ENCODE measurements around the gene RYR1.

GRCh38 chr19:38443458-38443999 is 10.0 kb downstream of the RYR1 start:
- TF ChIP-seq CTCF (IDR thresholded peaks at IDR 0.05) (no peak), POLR2A (IDR thresholded peaks at IDR 0.05) (no peak), EP300 (IDR thresholded peaks at IDR 0.05) (no peak), POLR2AphosphoS5 (IDR thresholded peaks at IDR 0.05) (no peak)

Measured in gastroesophageal sphincter (tissue), 3 donors.